ENCODE results near the gene TMEM54.

DNA sequence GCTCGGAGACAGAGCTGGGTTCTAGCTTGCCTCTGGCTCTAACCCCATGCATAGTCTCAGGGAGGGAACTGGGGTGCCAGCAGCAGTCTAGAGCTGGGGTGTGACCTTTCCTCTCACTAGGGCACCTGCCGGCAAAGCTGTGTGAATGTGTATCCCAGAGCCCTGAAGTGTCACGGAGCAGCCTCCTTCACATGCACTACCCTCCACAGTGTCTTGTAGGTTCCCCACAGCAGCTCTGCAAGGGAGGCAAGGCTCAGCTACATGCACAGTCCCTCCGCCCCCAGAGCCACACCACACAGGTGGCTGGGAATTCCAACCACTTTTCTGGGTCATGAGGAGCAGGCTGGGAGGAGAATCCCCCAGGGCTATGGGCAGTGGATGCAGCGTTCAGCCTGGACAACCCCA is 22.6 kb downstream of the TMEM54 start:
- no peak for TF ChIP-seq CTCF (IDR thresholded peaks at IDR 0.05)
- TF ChIP-seq EZH2 (IDR thresholded peaks at IDR 0.05; ENCODE audit: borderline replicate concordance, insufficient read depth, low read depth, low read length, poor library complexity, severe bottlenecking), result no peak
